ENCODE measurements around the gene TOMM40L.
"Not testable (repeated sequence)": the region's sequence is repeated elsewhere in the genome, so short reads cannot be mapped to it uniquely, and the experiment has no call there.

TOMM40L gene

DNA sequence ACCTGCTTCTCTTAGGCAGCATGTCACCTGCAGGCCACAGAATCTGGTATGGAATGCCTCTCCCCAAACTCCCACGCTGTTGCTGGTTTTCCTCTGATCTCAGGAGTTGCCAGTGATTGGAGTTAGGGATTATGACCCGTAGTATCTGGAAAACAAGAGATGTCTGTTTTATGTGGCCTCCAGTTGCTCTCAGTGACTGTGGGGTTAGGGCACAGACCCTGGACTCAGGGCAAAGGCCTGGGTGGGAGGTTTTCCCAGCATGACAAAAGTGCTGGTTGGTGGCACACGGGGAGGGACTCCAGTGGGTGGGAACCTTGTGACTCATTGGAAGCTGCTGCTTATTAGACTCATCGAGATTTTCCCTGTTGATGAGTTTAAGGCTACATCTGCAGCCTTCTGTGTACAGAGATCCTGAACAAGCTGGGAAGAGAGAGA is 12.2 kb downstream of the TOMM40L start, which contains the start of gene NR1I3:
Gene NR1I3 (minus strand): TSS at position 165 of the 435 bp plus-strand sequence. CDS start 1,638 bp downstream, outside the sequence.
- no peak for TF ChIP-seq GATA1 (IDR thresholded peaks at IDR 0.05; ENCODE audit: low read depth, low read length)
- TF ChIP-seq POLR2A (IDR thresholded peaks at IDR 0.05; ENCODE audit: low read length): no peak
- DNase-seq: no peak

DNA sequence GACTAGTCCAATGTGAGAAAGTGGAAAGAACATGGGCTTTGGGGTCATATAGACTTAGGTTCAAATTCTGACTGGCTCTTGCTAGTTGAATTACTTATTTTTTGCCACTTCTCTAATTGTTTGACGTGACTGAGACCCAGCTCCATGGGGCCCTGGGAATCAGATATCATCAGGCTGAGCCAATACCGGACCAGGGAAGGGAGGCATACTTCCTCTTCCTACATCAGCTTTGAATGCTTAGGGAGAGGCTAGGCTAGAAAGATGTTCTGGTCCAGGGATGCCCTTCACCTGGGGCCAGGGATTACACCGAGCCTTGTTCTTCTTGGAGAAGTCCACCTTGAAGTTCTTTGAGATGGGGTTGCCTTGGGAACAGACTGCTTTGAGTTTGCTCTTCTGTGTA is 15.8 kb downstream of the TOMM40L start:
- DNase-seq: no peak
- TF ChIP-seq POLR2A (IDR thresholded peaks at IDR 0.05; ENCODE audit: low read length): no peak
- TF ChIP-seq GATA1 (IDR thresholded peaks at IDR 0.05; ENCODE audit: low read depth, low read length): no peak

DNA sequence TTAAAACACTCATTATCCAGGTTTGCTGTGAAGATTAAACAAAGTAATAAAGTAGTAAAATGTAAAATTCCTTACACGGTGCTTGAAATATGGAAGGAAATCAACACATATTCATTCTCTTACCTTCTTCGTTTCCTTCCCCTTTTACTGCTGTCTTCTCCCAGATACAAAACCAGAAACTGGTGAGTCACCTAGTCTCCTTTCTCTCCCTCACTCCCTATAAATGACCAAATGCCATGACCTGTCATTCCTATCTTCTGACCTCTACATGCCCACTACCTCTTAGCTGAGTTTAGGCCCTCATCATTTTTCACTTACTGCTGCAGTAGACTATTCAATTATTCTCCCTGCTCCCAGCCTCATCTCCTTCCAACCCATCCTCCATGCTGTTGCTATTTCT is 16.5 kb downstream of the TOMM40L start:
- no peak for DNase-seq
- TF ChIP-seq GATA1 (IDR thresholded peaks at IDR 0.05; ENCODE audit: low read depth, low read length) (no peak), POLR2A (IDR thresholded peaks at IDR 0.05; ENCODE audit: low read length) (no peak)

DNA sequence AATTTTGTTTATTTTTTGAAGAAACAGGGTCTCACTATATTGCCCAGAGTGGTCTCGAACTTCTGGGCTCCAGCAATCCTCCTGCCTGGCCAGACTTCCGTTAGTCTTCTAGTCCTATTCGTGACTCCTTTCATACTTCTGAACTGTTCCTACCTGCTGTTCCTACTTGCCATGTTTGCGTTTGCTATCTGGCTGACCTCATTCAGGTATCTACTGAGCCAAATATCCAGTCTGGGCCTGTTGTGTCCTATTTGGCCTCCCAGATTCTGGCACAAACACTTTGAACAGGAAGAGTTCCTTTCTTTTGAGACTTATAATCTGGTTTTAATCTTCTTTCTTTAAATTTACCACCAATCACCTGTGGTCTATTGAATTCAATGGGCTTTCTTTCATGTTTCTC is 19.0 kb downstream of the TOMM40L start:
- no peak for TF ChIP-seq POLR2A (IDR thresholded peaks at IDR 0.05; ENCODE audit: low read length)
- TF ChIP-seq GATA1 (IDR thresholded peaks at IDR 0.05; ENCODE audit: low read depth, low read length): no peak
- no peak for DNase-seq

DNA sequence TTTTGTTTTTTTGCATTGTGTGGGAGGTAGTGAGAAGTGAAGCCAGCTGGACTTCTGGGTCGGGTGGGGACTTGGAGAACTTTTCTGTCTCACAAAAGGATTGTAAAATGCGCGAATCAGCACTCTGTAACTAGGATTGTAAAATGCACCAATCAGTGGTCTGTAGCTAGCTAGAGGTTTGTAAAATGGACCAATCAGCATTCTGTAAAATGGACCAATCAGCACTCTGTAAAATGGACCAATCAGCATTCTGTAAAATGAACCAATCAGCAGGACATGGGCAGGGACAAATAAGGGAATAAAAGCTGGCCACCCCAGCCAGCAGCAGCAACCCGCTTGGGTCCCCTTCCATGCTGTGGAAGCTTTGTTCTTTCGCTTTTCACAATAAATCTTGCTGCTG is 24.2 kb downstream of the TOMM40L start:
- not testable (repeated sequence) for DNase-seq

DNA sequence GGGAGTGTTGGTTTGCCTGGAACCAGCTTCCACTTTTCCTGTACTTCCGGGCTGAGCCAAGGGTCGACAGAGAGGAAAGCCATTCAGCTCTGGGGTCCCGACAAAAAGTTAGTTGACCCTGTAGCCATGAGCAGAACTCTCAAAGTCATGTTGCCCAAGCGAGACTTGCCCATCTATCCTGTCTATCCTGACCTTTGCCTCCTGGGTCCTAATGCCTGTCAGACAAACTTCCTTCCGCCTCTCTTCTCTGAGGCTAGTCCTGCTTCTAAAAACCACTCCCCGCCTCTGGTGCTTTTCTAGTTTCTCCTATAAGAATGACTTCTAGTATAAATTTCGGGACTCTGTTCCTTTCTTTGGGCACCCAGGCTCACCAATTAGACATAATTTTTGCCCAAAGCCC is 25.0 kb downstream of the TOMM40L start:
- no peak for DNase-seq
- no peak for TF ChIP-seq POLR2A (IDR thresholded peaks at IDR 0.05; ENCODE audit: low read length)
- TF ChIP-seq GATA1 (IDR thresholded peaks at IDR 0.05; ENCODE audit: low read depth, low read length): no peak

DNA sequence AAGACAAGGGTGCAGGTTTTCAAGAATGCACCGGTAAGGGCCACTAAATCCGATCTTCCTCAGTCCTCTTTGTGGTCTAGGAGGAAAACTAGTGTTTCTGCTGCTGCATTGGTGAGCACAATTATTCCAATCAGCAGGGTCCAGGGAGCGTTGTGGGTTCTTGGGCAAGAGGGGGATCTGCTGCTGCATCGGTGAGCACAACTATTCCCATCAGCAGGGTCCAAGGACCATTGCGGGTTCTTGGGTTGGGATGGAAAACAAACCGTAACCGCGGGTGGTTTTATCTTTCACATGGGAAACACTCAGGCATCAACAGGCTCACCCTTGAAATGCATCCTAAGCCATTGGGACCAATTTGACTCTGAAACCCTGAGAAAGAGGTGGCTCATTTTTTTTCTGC is 25.7 kb downstream of the TOMM40L start:
- TF ChIP-seq POLR2A (IDR thresholded peaks at IDR 0.05; ENCODE audit: low read length) (no peak), GATA1 (IDR thresholded peaks at IDR 0.05; ENCODE audit: low read depth, low read length) (no peak)
- no peak for DNase-seq

DNA sequence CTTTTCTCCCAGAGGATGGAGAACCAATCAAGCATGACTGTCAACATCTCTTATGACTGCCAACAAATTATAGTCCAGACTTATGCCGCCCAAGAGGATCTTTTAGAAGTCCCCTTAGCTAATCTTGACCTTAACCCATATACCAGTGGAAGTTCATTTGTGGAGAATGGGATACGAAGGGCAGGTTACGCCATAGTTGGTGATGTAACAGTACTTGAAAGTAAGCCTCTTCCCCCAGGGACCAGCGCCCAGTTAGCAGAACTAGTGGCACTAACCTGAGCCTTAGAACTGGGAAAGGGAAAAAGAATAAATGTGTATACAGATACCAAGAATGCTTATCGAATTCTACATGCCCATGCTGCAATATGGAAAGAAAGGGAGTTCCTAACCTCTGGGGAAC is 29.4 kb downstream of the TOMM40L start:
- DNase-seq: not testable (repeated sequence)

DNA sequence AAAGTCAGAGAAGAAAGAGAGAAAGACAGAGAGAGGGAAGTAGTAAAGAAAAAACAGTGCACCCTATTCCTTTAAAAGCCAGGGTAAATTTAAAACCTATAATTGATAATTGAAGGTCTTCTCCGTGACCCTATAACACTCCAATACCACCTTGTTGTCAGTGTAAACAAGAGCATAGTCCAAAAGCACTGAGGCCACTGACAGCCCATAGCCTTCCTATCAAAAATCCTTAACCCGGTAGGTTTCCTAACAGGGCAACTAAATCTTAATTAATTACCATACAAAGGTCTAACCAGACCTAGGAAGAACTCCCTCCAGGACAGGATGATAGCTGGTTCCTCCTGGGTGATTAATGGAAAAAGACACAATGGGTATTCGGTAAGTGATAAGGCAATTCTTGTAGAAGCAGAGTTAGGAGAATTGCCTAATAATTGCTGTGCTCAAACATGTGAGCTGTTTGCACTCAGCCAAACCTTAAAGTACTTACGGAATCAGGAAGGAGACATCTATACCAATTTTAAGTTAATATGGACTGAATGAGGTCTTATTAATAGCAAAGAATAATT is 30.2 kb downstream of the TOMM40L start:
- DNase-seq: not testable (repeated sequence)

DNA sequence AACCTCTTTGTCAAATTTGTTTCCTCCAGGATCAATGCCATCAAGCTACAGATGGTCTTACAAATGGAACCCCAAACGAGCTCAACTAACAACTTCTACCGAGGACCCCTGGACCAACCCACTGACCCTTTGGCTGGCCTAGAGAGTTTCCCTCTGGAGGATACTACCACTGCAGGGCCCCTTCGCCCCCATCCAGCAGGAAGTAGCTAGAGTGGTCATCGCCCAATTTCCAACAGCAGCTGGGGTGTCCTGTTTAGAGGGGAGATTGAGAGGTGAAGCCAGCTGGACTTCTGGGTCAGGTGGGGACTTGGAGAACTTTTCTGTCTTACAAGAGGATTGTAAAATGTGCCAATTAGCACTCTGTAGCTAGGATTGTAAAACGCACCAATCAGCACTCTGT is 31.2 kb downstream of the TOMM40L start:
- DNase-seq: peak; percentile 13 to 30

DNA sequence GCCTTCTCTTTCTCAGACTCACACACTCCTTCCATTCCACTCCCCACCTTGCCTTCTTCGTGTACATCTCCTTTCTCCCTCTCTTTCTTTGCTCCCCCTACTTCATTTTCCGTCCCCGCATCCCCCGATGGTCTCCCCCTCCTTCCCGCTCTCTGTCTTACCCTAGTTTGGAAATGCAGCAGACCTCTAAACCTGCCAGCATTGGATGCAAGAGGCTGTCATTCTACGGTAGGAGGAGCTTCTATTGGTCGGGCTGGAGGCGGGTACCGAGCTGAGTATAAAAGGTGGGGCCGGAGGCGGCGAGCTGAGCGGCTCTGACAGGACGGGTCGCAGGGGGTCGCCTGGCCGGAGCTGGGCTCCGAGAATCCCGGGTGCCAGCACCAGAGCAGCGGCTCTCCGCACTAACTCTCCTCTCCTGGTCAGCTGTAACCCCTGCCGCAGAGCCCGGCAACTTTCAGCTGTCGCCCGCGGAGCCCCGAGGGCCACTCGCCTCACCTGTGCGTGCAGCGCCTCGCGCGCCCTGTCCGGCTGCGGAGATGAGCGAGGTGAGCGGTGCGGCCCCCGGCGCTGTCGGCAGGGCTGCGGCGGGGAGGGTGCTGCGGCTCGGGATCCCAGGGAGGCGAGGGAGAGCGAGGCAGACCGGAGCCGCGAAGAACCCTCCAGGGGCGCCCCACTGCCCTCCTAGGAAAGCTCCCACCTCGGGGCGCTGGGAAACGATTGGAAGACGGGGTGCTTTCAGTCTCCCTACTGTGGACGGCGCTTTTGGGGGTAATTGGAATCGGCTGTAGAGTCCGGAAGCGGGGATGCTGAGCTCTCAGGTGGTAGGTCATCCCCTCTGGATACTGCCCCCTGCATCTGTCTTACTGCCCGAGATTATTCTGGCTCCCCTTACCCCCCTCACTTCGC is 32.8 kb downstream of the TOMM40L start, which contains the start of gene PCP4L1:
Gene PCP4L1 (plus strand): TSS at position 307 of the 906 bp plus-strand sequence. CDS start 230 bp downstream, at position 537.
- peak in 1 of 2 experiments; percentile 17 for DNase-seq
- TF ChIP-seq GATA1 (IDR thresholded peaks at IDR 0.05; ENCODE audit: low read depth, low read length) (no peak), POLR2A (IDR thresholded peaks at IDR 0.05; ENCODE audit: low read length) (no peak)

DNA sequence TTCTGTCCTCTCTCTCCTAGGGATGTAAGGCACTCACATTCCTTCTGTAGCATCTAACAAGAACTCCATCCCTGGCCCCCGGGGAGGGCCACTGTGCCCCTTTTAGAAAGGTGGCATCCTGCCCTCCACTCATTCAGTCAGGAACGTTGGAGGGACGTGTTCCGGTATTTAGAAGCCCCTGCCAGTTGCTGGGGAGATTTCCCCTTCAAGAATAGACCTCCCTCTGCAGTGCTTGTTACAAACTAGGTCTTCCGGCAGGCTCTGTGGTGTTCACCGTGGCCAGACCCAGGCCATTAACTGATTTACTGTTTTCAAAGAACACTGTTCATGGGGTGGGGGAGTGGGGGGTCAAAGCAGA is 33.5 kb downstream of the TOMM40L start:
- no peak for TF ChIP-seq POLR2A (IDR thresholded peaks at IDR 0.05; ENCODE audit: low read length)
- no peak for TF ChIP-seq GATA1 (IDR thresholded peaks at IDR 0.05; ENCODE audit: low read depth, low read length)
- no peak for DNase-seq

DNA sequence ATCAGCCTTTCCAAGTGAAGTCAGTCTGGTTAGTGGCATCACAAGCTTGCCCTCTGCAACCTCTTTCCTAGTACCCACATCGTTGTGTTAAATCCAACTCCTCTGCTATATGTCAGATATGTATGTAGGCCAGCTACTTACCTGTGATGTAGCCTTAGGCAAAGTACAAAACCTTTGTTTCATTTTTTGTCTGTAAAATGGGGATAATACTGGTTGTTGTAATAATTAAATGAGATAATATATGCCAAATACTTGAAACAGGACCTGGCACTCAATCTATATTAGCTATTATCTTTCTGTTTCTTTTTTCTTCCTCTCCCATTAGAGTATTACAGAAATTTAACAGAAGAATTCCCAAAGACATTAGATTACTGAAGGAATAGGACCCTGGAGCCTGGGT is 33.9 kb downstream of the TOMM40L start:
- TF ChIP-seq GATA1 (IDR thresholded peaks at IDR 0.05; ENCODE audit: low read depth, low read length) (no peak), POLR2A (IDR thresholded peaks at IDR 0.05; ENCODE audit: low read length) (no peak)
- DNase-seq: no peak

DNA sequence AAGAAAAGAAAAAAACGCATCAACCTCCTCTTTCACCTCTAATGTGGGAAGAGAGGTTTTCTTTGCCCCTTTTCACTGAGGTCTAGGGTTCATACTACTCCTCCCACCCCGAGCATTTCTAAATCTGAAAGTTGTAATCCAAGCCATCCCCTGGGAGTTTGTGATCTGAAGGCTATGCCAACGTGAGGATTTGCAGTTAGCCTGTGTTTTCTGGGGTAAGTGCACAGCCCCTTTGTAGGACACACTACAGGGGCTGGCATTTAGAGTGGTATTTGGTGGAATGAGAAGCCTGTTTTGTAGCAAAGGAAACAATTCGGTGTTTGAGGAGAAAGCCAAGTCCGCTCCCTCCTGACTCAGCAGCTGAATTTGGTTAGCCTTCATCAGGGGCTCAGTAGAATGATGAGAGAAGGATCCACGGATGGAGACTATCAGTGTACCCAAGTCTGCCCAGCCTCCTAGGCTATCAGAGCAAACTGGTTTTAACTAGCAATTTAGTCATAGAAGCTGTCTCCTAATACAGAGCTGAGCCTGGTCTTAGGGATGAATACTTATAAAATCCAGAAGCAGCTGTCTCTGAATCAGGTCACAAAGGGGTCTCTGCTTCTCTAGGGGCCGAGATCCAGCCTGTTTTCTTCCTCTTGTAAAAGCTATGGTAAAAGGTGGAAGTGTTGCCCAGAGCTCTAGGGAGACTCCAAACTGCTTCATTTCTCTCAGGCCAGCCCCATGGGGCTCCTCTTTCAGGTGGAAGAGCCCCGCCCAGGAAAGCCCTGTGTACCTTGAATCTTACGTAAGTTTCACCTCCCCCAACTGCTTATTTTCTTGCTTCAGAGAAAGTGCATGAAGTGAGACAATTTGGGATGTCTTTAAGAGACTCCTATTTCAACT is 34.8 kb downstream of the TOMM40L start:
- DNase-seq: no peak
- TF ChIP-seq GATA1 (IDR thresholded peaks at IDR 0.05; ENCODE audit: low read depth, low read length) (no peak), POLR2A (IDR thresholded peaks at IDR 0.05; ENCODE audit: low read length) (no peak)

Measured in erythroblast (primary cell).